Measurements from ENCODE around the gene IL36RN. TPM values are rescaled to one million over a fixed set of nuclear protein-coding genes. Genes with fewer than 3 reads are reported as not detected.

The IL36RN gene
- total RNA-seq, 1 experiment from 2014 or later = not detected

GRCh38 chr2:113039158-113039557, 19.8 kb upstream of the IL36RN start:
- DNase-seq (ENCODE audit: low spot score) = no peak
- Histone ChIP-seq H3K27me3 (replicated peaks; ENCODE audit: insufficient read depth, low read depth, low read length, poor library complexity) (peaks cover 12% of the 10 kb centered on the region), H3K4me1 (ENCODE audit: insufficient read depth, low read length, poor library complexity, severe bottlenecking) (no peaks in the 10 kb centered on the region), H3K9me3 (ENCODE audit: low read depth, low read length, poor library complexity, severe bottlenecking) (no peaks in the 10 kb centered on the region), H3K4me3 (ENCODE audit: low read depth, low read length, poor library complexity, severe bottlenecking) (no peak overlapping the region), H3K36me3 (ENCODE audit: insufficient read depth, low read length, poor library complexity, severe bottlenecking) (no peaks in the 10 kb centered on the region), H3K27ac (ENCODE audit: low read depth, low read length, poor library complexity, severe bottlenecking) (no peak overlapping the region)
- TF ChIP-seq EZH2 (IDR thresholded peaks at IDR 0.05; ENCODE audit: borderline replicate concordance, low read depth, low read length, poor library complexity, severe bottlenecking) = no peak
- TF ChIP-seq, protein P1, sequence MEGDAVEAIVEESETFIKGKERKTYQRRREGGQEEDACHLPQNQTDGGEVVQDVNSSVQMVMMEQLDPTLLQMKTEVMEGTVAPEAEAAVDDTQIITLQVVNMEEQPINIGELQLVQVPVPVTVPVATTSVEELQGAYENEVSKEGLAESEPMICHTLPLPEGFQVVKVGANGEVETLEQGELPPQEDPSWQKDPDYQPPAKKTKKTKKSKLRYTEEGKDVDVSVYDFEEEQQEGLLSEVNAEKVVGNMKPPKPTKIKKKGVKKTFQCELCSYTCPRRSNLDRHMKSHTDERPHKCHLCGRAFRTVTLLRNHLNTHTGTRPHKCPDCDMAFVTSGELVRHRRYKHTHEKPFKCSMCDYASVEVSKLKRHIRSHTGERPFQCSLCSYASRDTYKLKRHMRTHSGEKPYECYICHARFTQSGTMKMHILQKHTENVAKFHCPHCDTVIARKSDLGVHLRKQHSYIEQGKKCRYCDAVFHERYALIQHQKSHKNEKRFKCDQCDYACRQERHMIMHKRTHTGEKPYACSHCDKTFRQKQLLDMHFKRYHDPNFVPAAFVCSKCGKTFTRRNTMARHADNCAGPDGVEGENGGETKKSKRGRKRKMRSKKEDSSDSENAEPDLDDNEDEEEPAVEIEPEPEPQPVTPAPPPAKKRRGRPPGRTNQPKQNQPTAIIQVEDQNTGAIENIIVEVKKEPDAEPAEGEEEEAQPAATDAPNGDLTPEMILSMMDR (conservative IDR thresholded peaks at IDR 0.05; ENCODE audit: low read depth, low read length) = no peak
- ChIA-PET CTCF (no interaction called here), POLR2A (ENCODE audit: low non-redundant PET) (no interaction called here)
- no TSS peak for BruUV-seq (replicated peaks)
- intact Hi-C loops (cut with micrococcal nuclease; ENCODE audit: unreplicated experiment) = no loop called here

DNA sequence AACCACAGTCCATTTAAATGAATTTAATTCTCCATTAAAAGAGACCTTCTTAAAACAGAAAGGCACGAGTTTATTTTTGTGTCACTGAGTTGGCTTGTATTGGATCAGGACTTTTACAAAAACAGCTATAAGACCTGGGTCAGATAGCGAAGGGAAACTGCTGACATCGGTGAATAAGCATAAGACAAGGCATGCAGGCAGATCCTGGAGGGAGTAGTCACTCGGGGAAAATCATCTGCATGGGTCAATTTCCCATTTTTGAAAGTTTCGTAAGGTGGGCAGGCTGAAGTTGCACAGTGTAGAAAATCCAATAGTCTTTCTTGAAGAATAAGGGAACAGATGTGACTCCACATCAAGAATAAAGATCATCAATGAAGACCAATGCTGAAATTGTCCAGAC, 19.3 kb upstream of the IL36RN start:
- Histone ChIP-seq H3K27me3 (replicated peaks; ENCODE audit: insufficient read depth, low read depth, low read length, poor library complexity) (peaks cover 12% of the 10 kb centered on the region), H3K4me3 (ENCODE audit: low read depth, low read length, poor library complexity, severe bottlenecking) (no peak overlapping the region), H3K9me3 (ENCODE audit: low read depth, low read length, poor library complexity, severe bottlenecking) (no peaks in the 10 kb centered on the region), H3K4me1 (ENCODE audit: insufficient read depth, low read length, poor library complexity, severe bottlenecking) (no peaks in the 10 kb centered on the region), H3K36me3 (ENCODE audit: insufficient read depth, low read length, poor library complexity, severe bottlenecking) (no peaks in the 10 kb centered on the region), H3K27ac (ENCODE audit: low read depth, low read length, poor library complexity, severe bottlenecking) (no peak overlapping the region)
- intact Hi-C loops (cut with micrococcal nuclease; ENCODE audit: unreplicated experiment) = no loop called here
- POLR2A ChIA-PET (ENCODE audit: low non-redundant PET) = no interaction called here
- no peak for TF ChIP-seq EZH2 (IDR thresholded peaks at IDR 0.05; ENCODE audit: borderline replicate concordance, low read depth, low read length, poor library complexity, severe bottlenecking)
- TF ChIP-seq, protein P1 (conservative IDR thresholded peaks at IDR 0.05; ENCODE audit: low read depth, low read length) = no peak
- CTCF ChIA-PET = no interaction called here
- BruUV-seq (replicated peaks) = no TSS peak
- no peak for DNase-seq (ENCODE audit: low spot score)

DNA sequence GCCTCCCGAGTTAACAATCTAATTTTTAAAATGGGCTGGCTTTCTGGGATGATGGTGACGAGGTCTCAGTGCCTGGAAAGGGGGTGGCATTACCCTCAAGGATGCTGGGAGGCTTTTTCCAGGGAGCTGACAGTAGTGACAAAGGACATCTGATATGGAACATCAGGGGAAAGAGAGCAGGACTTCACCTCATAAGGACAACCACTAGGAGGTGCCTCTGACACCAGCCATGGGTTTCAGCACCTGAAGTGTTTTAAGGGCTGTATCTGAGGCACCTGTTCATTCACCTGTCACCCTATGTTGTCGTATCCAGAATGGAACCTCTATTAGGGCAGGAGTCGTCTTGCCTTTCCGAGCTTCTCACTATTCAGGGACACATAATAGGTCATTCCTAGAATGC, 17.1 kb upstream of the IL36RN start:
- TF ChIP-seq EZH2 (IDR thresholded peaks at IDR 0.05; ENCODE audit: borderline replicate concordance, low read depth, low read length, poor library complexity, severe bottlenecking) = no peak
- TF ChIP-seq, protein P1 (conservative IDR thresholded peaks at IDR 0.05; ENCODE audit: low read depth, low read length) = no peak
- no peak for DNase-seq (ENCODE audit: low spot score)
- ChIA-PET CTCF (no interaction called here), POLR2A (ENCODE audit: low non-redundant PET) (no interaction called here)
- H3K27ac ChIP-seq (ENCODE audit: low read depth, low read length, poor library complexity, severe bottlenecking) = no peak overlapping the region
- peaks cover 10% of the 10 kb centered on the region for H3K27me3 ChIP-seq (replicated peaks; ENCODE audit: insufficient read depth, low read depth, low read length, poor library complexity)
- no peaks in the 10 kb centered on the region for H3K36me3 ChIP-seq (ENCODE audit: insufficient read depth, low read length, poor library complexity, severe bottlenecking)
- no TSS peak for BruUV-seq (replicated peaks)
- H3K9me3 ChIP-seq (ENCODE audit: low read depth, low read length, poor library complexity, severe bottlenecking) = no peaks in the 10 kb centered on the region
- H3K4me3 ChIP-seq (ENCODE audit: low read depth, low read length, poor library complexity, severe bottlenecking) = no peak overlapping the region
- no peaks in the 10 kb centered on the region for H3K4me1 ChIP-seq (ENCODE audit: insufficient read depth, low read length, poor library complexity, severe bottlenecking)
- intact Hi-C loops (cut with micrococcal nuclease; ENCODE audit: unreplicated experiment) = no loop called here

Measured in A673 (cell line).